Stimulated activated CD4-positive, alpha-beta T cell treated with anti-CD3 and anti-CD28 coated beads, Interleukin-1b, Interleukin-23, amount 100 ng/mL, for 48 hours (primary cell): ENCODE data around the gene NACAD.
A peak's percentile ranks its signal among the peaks of the same experiment; 100 is the strongest.
"Not testable (repeated sequence)": the region's sequence is repeated elsewhere in the genome, so short reads cannot be mapped to it uniquely, and the experiment has no call there.

Experiments used
- DNase-seq: peaks from one replicate; pipeline ENCODE4 v3.0.0-alpha.2; 2020

NACAD gene

DNA sequence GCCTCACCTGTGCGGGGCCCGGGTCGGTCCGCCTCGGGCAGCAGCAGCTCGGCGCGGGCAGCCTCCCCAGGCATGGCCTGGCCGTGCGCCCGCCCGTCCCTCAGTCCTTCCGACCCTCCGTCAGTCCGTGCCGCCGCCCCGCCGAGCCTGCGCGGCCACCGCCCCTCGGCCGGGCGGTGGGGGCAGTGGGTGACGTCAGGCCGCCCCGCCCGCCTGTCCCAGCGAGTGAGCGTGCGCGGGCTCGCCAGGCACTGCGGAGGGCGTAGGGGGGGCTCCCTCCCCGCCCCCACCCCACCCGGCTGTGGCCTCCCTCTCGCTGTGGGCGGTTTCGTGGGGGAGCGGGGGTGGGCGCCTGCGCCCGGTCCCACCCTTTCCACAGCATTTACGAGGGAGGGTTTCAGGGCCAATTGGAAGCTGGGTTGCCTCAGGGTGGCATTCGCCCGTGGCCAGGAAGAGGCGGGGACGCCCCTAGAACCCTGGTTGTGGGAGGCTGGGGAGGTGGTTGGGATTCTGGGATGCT, at the start of gene NACAD:
Gene NACAD (minus strand): TSS at position 149 of the 520 bp plus-strand sequence. CDS start 75 bp downstream, at position 74.
- DNase-seq, result no peak

- DNase-seq, result peak; percentile 68
These were observed 47.6 kb upstream of the NACAD start for GRCh38 chr7:45136106-45137060.

GRCh38 chr7:45133877-45134276, 45.1 kb upstream of the NACAD start:
- DNase-seq, result no peak

DNA sequence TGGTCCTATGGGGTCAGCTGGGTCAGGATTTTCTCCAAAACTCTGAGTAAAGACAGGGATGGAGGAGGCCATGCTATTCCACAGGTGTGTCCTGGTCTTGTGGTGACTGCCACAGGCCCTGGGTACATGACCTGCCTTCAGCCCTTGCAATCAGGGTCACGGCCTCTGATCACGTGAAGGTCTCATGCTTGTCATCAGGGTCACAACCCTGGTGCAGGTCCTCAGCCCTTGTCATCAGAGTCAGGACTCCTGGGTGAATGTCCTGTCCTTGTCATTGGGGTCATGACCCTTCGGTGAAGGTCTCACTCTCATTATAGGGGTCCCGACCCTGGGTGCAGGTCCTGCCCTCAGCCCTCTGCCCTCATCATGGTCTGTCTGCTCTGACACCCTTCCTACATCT, 44.6 kb upstream of the NACAD start:
- no peak for DNase-seq

- DNase-seq, result no peak
These were observed 44.0 kb upstream of the NACAD start for GRCh38 chr7:45132708-45133320.

DNA sequence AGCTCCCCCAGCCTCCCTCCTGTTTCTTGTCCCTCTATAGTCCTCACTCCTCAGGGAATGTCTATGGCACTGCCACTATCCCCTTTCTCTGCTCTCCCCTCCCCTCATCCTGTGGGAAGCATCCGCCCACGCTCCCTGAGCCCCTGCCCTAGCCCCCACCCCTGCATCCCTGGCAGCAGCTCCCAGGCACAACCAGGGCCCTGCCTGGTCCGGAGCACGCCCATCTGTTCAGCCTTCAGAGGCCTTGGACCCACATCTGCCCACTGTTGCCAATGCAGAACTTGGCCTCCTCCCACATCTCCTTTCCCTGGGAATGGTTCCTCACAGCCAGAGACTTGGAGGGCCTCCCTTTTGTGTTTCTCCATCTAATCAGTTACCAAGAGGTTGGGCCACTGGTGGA, 43.1 kb upstream of the NACAD start:
- DNase-seq, result no peak

GRCh38 chr7:45130910-45131309, 42.1 kb upstream of the NACAD start:
- DNase-seq, result no peak

DNA sequence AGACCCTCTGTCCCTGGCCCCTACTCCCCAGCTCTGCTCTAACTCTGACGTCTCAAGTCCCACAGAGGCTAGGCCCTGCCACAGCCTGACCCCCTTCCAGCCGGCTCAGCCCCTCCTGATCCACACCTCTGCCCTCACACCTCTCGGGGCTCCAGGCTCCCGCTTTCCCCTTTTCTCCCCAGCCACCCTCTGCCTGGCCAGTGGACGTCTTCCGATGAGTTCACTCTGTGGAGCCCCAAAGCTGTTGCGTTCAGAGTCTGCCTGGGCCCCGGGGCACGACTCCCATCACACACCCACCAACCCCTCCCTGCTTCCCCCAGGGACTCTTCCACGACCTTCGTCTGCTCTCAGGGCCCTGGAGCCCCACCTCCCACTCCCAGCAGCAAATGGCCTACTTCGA, 41.1 kb upstream of the NACAD start:
- DNase-seq, result no peak

- DNase-seq, result no peak
These were observed 40.5 kb upstream of the NACAD start for GRCh38 chr7:45129181-45129800.

DNA sequence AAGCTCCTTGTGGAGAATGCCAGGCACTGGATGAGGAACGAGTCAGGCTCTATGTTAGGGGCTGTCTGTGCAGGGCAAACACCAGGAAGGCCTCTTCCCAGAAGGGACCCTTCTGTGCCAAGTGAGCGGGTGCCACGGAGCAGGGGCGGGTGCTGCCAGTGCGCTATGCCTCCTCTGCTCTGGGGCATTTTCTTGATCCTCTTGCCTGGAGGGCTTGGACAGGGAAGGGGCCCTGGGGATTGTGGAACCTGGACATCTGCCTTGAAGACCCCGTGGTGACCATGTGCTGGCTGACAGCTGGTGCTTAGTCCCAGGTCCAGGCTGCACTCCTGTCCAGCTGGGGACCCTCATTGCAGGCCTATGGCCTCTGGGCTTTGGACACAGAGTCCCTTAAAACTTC, 38.2 kb upstream of the NACAD start:
- DNase-seq, result no peak

GRCh38 chr7:45126201-45126600, 37.4 kb upstream of the NACAD start:
- DNase-seq, result no peak

GRCh38 chr7:45125193-45125904, 36.6 kb upstream of the NACAD start:
- no peak for DNase-seq

DNA sequence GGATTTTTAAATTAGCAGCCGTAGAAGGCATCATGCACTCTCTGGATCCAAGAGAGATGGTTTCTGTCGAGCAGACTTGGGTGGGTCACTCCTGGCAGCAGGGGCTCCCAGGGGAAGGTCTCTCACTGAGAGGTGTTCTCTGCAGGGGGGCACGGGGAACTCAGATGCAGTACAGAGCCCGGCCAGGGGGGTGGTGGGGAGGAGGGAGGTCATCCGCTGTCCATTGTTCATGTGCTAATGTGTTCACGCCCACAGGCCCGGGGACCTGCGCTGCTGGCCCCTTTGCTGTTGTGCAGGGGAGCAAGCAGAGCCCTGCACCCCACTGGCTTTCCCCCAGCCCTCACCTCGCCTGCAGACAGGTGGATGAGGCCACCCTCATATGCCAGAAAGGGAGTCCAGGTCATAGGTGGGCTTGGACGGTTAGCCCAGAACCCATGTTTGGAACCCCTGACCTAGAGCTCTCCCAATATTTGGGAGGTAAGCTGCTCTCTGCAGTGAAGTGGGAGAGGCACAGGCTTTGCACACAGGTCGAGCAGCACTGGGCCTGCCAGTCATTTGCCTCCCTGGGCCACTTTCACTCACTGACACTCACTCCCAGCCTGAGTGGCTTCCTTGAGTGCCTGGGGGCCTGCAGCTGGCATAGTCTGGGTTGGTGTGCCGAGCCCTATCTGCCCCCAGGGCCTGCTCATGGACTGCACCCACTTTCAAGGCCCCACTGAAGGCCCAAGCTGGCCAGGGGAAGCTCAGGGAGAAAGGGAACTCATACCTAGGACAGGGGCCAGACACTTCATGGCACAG, 35.3 kb upstream of the NACAD start:
- no peak for DNase-seq

- DNase-seq, result no peak
These were observed 34.4 kb upstream of the NACAD start for GRCh38 chr7:45122975-45123860.

DNA sequence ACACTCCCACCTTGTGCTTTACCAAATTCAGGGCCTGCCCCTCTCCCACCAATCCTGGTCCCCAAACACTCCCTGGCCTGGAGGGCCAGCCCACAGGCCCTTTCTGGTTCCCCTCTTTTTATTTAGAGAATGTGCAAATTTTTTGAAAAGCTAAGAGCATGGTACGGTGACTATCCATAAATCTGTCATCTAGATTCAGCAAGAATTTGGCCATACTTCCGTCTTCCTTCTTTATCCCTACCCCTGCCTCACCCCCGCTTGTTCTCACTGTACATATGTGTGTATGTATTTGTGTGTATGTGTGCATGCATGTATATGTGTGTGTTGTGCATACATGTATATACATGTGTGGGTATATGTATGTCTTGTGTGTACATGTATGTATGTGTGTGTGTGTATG, 30.8 kb upstream of the NACAD start:
- no peak for DNase-seq

DNA sequence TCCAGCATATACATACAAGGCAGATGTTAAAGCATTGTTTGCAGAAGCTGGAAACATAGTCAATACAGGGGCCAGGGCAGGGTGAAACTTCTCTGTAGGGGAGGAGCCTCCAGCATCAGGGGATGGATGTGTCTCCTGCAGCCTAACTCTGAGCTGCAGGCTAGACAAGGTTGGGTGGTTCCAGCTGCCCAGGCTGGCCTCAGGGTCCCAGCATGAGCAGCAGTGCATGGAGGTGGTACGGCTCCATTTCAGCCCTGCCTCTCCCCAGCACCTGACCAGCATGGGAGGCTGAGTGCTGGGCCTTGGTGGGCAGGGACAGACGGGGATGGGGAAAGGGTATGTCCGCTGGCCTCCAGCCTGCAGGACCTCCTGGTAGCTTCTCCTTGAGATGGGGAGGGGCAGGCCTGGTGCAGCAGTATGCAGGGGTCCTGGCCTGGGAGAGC, 30.1 kb upstream of the NACAD start:
- DNase-seq, result no peak

DNA sequence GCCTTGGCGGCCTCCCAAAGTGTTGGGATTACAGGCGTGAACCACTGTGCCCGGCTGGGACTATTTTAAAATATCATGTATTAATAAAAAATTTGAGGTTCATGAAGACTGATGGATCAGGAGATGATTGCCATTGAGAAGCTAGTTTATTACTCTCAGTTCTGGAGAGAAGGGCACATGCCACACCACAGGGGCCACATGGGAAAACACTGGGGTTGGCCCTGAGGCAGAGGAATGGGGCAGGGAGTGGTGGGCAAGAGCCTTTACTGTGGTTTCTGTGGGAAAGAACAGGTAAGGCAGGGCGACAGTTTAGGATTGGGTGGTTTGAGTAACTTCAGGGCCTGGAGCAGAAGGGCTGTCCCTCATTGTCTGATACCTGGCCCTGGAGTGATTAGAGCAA, 29.5 kb upstream of the NACAD start:
- DNase-seq, result no peak

GRCh38 chr7:45117582-45117981, 28.8 kb upstream of the NACAD start:
- no peak for DNase-seq

DNA sequence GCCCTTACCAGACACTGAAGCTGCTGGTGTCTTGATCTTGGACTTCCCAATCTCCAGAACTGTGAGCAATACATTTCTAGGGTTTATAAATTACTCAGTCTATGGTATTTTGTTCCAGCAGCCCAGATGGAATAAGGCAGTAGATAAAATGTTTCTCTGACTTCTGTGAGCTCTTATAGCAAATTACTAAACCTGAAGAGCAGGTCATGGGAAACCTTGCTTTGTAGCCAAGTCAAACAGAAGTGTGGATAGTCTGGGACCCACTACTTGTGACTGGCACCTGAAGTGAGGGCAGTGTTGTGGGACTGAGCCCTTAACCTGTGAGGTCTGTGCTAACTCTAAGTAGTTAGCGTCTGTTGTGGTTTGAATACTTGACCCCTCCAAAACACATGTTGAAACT, 27.3 kb upstream of the NACAD start:
- DNase-seq, result no peak

- no peak for DNase-seq
These were observed 26.2 kb upstream of the NACAD start for GRCh38 chr7:45114926-45115325.

DNA sequence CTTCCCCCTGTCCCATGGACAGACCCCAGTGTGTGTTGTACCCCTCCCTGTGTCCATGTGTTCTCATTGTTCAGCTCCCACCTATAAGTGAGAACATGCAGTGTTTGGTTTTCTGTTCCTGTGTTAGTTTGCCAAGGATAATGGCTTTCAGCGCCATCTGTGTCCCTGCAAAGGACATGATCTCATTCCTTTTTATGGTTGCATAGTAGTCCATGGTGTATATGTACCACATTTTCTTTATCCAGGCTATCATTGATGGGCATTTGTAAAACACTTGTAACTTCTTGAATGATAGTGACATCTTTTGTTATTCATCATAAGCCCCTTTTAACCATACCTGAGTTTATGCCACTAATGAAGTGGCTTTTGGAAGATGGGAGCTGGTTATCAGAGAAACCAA, 25.5 kb upstream of the NACAD start:
- DNase-seq, result not testable (repeated sequence)
